ENCODE data around the gene DGCR6. TPM values are rescaled to one million over a fixed set of nuclear protein-coding genes. Genes with fewer than 3 reads are reported as not detected.
A peak's percentile ranks its signal among the peaks of the same experiment; 100 is the strongest.
"Not testable (repeated sequence)": the region's sequence is repeated elsewhere in the genome, so short reads cannot be mapped to it uniquely, and the experiment has no call there.

DGCR6 gene
- total RNA-seq, 1 experiment from 2014 or later = 6.7 TPM

DNA sequence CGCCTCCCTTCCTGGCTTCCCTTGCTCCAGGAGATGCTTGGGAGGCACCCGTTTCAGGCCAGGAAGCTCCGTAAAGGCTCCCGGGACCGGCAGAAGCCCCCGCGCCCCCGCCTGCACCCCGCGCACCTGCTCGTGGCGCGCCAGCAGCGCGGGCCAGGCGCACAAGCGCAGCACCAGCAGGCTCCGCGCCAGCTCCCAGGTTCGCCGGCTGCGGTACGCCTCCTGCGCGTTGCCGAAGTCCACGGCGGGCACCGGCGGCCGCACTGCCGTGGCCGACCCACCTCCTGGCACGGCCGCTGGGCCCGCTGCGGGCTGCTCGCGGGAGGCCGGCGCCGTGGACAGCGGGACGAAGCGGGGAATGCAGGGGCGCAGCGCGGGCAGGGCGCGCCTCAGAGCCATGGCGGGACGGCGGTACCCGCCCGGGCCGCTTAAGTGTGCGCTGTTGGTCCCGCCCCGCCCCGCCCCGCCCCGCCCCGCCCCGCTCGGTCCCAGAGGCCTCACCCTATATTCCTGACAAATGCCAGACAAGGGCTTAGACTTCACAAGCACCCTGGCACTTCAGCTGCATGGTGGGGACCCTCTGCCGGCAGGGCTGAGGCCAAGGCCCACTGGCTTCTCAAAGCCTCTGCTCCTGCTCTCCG, 29.9 kb downstream of the DGCR6 start, which contains the start of gene PRODH:
Gene PRODH, minus strand, starts transcription at position 405 of the 641 bp plus-strand sequence. Its CDS starts 6 bp downstream, at position 399.
- H3K9me2 ChIP-seq (replicated peaks; ENCODE audit: insufficient read depth, low read length) = no peaks in the 10 kb centered on the region
- no peak within 1 kb of the TSS for H3K9ac ChIP-seq (ENCODE audit: low read length)
- H3K4me1 ChIP-seq (ENCODE audit: low read length) = no peaks in the 10 kb centered on the region
- H3K79me2 ChIP-seq (ENCODE audit: low read length) = no peaks in the 10 kb centered on the region
- no peak within 1 kb of the TSS for H3K4me3 ChIP-seq (ENCODE audit: low read length)
- H3K4me2 ChIP-seq (ENCODE audit: low read depth, low read length, poor library complexity, severe bottlenecking) = no peak within 1 kb of the TSS
- DNase-seq = no peak
- no peaks in the 10 kb centered on the region for H3K36me3 ChIP-seq (ENCODE audit: insufficient read depth, low read length)
- H4K20me1 ChIP-seq (ENCODE audit: insufficient read depth, low read depth, low read length) = no peaks in the 10 kb centered on the region
- no peaks in the 10 kb centered on the region for H3K9me3 ChIP-seq (ENCODE audit: low read length)
- no peaks in the 10 kb centered on the region for H3K27me3 ChIP-seq (ENCODE audit: low read length)
- H3K27ac ChIP-seq (ENCODE audit: low read length) = no peak within 1 kb of the TSS
- H2AFZ ChIP-seq (ENCODE audit: low read length) = no peak within 1 kb of the TSS

DNA sequence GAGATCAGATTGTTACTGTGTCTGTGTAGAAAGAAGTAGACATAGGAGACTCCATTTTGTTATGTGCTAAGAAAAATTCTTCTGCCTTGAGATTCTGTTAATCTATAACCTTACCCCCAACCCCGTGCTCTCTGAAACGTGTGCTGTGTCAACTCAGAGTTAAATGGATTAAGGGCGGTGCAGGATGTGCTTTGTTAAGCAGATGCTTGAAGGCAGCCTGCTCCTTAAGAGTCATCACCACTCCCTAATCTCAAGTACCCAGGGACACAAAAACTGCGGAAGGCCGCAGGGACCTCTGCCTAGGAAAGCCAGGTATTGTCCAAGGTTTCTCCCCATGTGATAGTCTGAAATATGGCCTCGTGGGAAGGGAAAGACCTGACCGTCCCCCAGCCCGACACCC, 32.6 kb downstream of the DGCR6 start:
- not testable (repeated sequence) for H3K4me1 ChIP-seq (ENCODE audit: low read length); H3K27ac ChIP-seq (ENCODE audit: low read length); H3K79me2 ChIP-seq (ENCODE audit: low read length); H4K20me1 ChIP-seq (ENCODE audit: insufficient read depth, low read depth, low read length); H3K9me3 ChIP-seq (ENCODE audit: low read length); DNase-seq; H3K4me3 ChIP-seq (ENCODE audit: low read length); H3K27me3 ChIP-seq (ENCODE audit: low read length); H3K9ac ChIP-seq (ENCODE audit: low read length); H3K4me2 ChIP-seq (ENCODE audit: low read depth, low read length, poor library complexity, severe bottlenecking); H2AFZ ChIP-seq (ENCODE audit: low read length); H3K36me3 ChIP-seq (ENCODE audit: insufficient read depth, low read length); H3K9me2 ChIP-seq (replicated peaks; ENCODE audit: insufficient read depth, low read length)

DNA sequence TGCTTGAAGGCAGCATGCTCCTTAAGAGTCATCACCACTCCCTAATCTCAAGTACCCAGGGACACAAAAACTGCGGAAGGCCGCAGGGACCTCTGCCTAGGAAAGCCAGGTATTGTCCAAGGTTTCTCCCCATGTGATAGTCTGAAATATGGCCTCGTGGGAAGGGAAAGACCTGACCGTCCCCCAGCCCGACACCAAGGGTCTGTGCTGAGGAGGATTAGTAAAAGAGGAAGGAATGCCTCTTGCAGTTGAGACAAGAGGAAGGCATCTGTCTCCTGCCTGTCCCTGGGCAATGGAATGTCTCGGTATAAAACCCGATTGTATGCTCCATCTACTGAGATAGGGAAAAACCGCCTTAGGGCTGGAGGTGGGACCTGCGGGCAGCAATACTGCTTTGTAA, 41.0 kb downstream of the DGCR6 start:
- H3K4me2 ChIP-seq (ENCODE audit: low read depth, low read length, poor library complexity, severe bottlenecking); H3K9me3 ChIP-seq (ENCODE audit: low read length); H3K27ac ChIP-seq (ENCODE audit: low read length); H3K27me3 ChIP-seq (ENCODE audit: low read length); H3K9me2 ChIP-seq (replicated peaks; ENCODE audit: insufficient read depth, low read length); DNase-seq; H3K36me3 ChIP-seq (ENCODE audit: insufficient read depth, low read length); H4K20me1 ChIP-seq (ENCODE audit: insufficient read depth, low read depth, low read length); H3K9ac ChIP-seq (ENCODE audit: low read length); H3K4me3 ChIP-seq (ENCODE audit: low read length); H2AFZ ChIP-seq (ENCODE audit: low read length); H3K79me2 ChIP-seq (ENCODE audit: low read length); H3K4me1 ChIP-seq (ENCODE audit: low read length): not testable (repeated sequence)

DNA sequence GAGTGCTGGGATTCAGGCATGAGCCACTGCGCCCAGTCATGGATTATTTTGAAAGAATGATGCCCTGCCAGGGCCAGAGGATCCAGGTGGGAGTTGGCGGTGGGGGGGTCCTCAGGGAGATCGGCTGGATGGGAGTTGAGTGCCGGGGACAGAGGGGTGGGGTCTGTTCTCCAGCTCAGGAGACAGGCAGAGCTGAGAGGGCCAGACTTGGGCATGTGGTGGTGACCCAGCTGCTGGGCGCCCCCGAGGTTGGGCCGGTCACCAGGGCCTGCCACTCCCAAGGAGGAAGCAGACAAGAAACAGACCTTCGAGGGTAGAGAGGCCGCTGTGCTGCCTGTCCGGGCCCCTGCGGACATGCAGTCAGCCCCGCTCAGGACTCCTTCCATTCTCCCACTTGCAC, 41.8 kb downstream of the DGCR6 start:
- no peak overlapping the region for H2AFZ ChIP-seq (ENCODE audit: low read length)
- no peaks in the 10 kb centered on the region for H3K9me3 ChIP-seq (ENCODE audit: low read length)
- no peak overlapping the region for H3K27ac ChIP-seq (ENCODE audit: low read length)
- H3K36me3 ChIP-seq (ENCODE audit: insufficient read depth, low read length) = no peaks in the 10 kb centered on the region
- H3K4me1 ChIP-seq (ENCODE audit: low read length) = no peaks in the 10 kb centered on the region
- H3K4me3 ChIP-seq (ENCODE audit: low read length) = no peak overlapping the region
- H3K79me2 ChIP-seq (ENCODE audit: low read length) = no peaks in the 10 kb centered on the region
- H3K9me2 ChIP-seq (replicated peaks; ENCODE audit: insufficient read depth, low read length) = no peaks in the 10 kb centered on the region
- no peak overlapping the region for H3K9ac ChIP-seq (ENCODE audit: low read length)
- DNase-seq = no peak
- H4K20me1 ChIP-seq (ENCODE audit: insufficient read depth, low read depth, low read length) = no peaks in the 10 kb centered on the region
- no peak overlapping the region for H3K4me2 ChIP-seq (ENCODE audit: low read depth, low read length, poor library complexity, severe bottlenecking)
- no peaks in the 10 kb centered on the region for H3K27me3 ChIP-seq (ENCODE audit: low read length)

DNA sequence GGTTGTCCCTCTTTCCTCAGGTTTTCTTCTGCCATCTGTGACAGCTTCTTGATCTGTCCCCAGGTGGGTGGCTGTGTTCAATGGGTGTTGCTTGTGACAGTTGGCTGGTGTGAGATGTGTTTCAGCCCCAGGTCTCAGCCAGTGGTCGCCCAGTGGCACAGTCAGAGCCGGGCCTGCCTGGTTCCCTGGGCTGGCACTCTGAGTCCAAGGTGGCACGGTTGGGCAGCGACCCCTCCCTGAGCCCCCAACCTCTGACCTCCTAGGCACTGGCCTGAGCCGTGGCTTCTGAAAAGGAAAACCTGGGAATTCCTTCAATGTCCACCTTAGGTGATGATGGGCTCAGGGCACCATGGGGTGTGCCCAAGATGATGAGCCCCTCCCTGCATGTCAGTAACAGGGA, 44.0 kb downstream of the DGCR6 start:
- H3K4me3 ChIP-seq (ENCODE audit: low read length) = no peak overlapping the region
- H4K20me1 ChIP-seq (ENCODE audit: insufficient read depth, low read depth, low read length) = no peaks in the 10 kb centered on the region
- no peaks in the 10 kb centered on the region for H3K9me3 ChIP-seq (ENCODE audit: low read length)
- H2AFZ ChIP-seq (ENCODE audit: low read length) = no peak overlapping the region
- no peaks in the 10 kb centered on the region for H3K79me2 ChIP-seq (ENCODE audit: low read length)
- H3K9me2 ChIP-seq (replicated peaks; ENCODE audit: insufficient read depth, low read length) = no peaks in the 10 kb centered on the region
- H3K4me1 ChIP-seq (ENCODE audit: low read length) = no peaks in the 10 kb centered on the region
- no peaks in the 10 kb centered on the region for H3K27me3 ChIP-seq (ENCODE audit: low read length)
- no peaks in the 10 kb centered on the region for H3K36me3 ChIP-seq (ENCODE audit: insufficient read depth, low read length)
- no peak for DNase-seq
- H3K4me2 ChIP-seq (ENCODE audit: low read depth, low read length, poor library complexity, severe bottlenecking) = no peak overlapping the region
- no peak overlapping the region for H3K27ac ChIP-seq (ENCODE audit: low read length)
- H3K9ac ChIP-seq (ENCODE audit: low read length) = no peak overlapping the region

DNA sequence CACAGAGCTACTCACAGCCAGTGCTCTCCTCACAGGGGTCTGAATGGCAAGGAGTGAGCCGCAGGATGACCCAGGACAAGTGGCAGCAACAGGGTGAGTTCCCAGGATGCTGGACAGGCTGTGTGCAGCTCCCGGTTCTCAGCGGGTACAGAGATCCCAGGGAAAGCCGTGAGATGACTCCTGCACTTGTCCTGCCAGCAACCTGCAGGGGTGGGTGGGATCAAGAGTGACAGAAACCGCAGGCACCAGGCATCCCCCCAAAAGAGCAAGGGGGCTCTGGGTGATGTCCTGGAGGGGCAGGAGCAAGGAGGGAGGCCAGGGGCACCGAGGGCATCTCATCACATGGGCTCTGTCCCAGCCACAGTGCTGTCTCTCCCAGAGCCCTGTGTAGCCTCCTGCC, 45.9 kb downstream of the DGCR6 start:
- H4K20me1 ChIP-seq (ENCODE audit: insufficient read depth, low read depth, low read length) = no peaks in the 10 kb centered on the region

DNA sequence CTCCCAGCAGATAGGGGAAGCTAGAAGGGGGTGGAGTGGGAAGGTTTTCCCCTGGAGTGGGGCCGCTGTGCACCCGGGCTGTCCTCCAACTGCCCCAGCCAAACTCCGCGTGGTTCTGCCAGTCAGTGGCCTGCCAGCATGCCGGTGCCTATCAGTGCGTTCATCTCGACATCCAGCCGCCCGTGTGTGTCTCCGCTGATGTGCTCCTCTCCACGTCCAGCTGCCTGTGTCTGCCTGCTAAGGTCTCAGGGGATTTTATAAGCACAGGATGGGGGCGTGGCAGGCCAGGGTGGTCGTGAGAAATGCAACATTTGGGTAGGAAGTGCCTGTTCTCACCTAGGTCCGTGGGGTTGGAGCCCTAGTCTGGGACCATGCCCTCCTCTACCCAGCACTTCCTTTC, 47.0 kb downstream of the DGCR6 start:
- not testable (repeated sequence) for H3K27ac ChIP-seq (ENCODE audit: low read length); H3K27me3 ChIP-seq (ENCODE audit: low read length); H4K20me1 ChIP-seq (ENCODE audit: insufficient read depth, low read depth, low read length); H3K9ac ChIP-seq (ENCODE audit: low read length); H3K36me3 ChIP-seq (ENCODE audit: insufficient read depth, low read length); H3K4me3 ChIP-seq (ENCODE audit: low read length); DNase-seq; H3K9me2 ChIP-seq (replicated peaks; ENCODE audit: insufficient read depth, low read length); H3K9me3 ChIP-seq (ENCODE audit: low read length); H2AFZ ChIP-seq (ENCODE audit: low read length); H3K4me2 ChIP-seq (ENCODE audit: low read depth, low read length, poor library complexity, severe bottlenecking); H3K4me1 ChIP-seq (ENCODE audit: low read length); H3K79me2 ChIP-seq (ENCODE audit: low read length)

More for the DNA sequence above, 45.9 kb downstream of the DGCR6 start:
- H3K4me1 ChIP-seq (ENCODE audit: low read length) = no peaks in the 10 kb centered on the region
- H3K27me3 ChIP-seq (ENCODE audit: low read length) = no peaks in the 10 kb centered on the region
- no peak overlapping the region for H3K4me3 ChIP-seq (ENCODE audit: low read length)
- H3K9me3 ChIP-seq (ENCODE audit: low read length) = no peaks in the 10 kb centered on the region
- DNase-seq = no peak
- no peak overlapping the region for H3K9ac ChIP-seq (ENCODE audit: low read length)
- H3K79me2 ChIP-seq (ENCODE audit: low read length) = no peaks in the 10 kb centered on the region
- H3K27ac ChIP-seq (ENCODE audit: low read length) = no peak overlapping the region
- no peak overlapping the region for H2AFZ ChIP-seq (ENCODE audit: low read length)
- H3K9me2 ChIP-seq (replicated peaks; ENCODE audit: insufficient read depth, low read length) = no peaks in the 10 kb centered on the region
- no peak overlapping the region for H3K4me2 ChIP-seq (ENCODE audit: low read depth, low read length, poor library complexity, severe bottlenecking)
- no peaks in the 10 kb centered on the region for H3K36me3 ChIP-seq (ENCODE audit: insufficient read depth, low read length)

DNA sequence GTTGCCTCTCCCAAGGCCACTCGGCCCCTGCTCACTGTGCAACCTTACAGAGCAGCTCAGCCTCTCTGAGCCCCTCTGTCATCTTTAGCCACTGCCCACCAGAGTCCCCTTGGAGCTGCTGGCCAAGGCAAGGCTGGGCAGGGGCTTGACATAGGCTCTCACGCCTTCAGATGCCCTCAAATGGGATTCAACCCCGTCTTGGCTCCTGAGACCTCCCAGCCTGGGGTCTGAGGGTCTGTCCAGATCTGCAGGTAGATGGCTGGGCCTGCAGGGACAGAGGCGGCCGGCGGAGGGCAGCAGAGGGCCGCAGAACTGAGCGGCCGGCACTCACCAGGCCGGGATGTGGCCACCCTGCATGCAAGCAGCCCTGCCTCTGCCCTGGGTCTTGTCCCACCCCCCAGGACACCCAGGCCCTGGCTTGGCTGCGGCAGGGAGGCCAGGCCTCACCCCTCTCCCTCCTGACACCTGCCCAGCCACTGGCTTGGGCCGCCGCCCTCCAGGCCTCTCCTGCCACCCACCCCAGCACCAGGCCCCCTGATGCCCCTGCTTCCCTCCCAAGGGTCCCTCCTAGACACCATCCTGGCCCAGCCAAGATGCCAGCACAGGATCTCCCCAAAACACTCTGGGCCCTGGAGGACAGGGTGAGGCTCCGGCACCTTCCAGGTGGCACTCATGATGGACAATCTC, 48.3 kb downstream of the DGCR6 start:
- not testable (repeated sequence) for H2AFZ ChIP-seq (ENCODE audit: low read length); H3K36me3 ChIP-seq (ENCODE audit: insufficient read depth, low read length); H3K9me2 ChIP-seq (replicated peaks; ENCODE audit: insufficient read depth, low read length); H4K20me1 ChIP-seq (ENCODE audit: insufficient read depth, low read depth, low read length); H3K4me1 ChIP-seq (ENCODE audit: low read length); H3K79me2 ChIP-seq (ENCODE audit: low read length); H3K4me2 ChIP-seq (ENCODE audit: low read depth, low read length, poor library complexity, severe bottlenecking); H3K9ac ChIP-seq (ENCODE audit: low read length); H3K4me3 ChIP-seq (ENCODE audit: low read length); H3K27ac ChIP-seq (ENCODE audit: low read length); H3K27me3 ChIP-seq (ENCODE audit: low read length); H3K9me3 ChIP-seq (ENCODE audit: low read length)
- peak; percentile 85 for DNase-seq

All from Karpas-422 (cell line).